GM23338 (cell line): ENCODE measurements around the gene TSPAN10.

Source experiments
- CREB1 ChIP-seq: fragments of 250-450 bp; sonication (Bioruptor Pico); IDR thresholded peaks from 2 replicates; pipeline ENCODE4 v1.5.0; 2020; ENCODE audit warnings: low read depth, mild to moderate bottlenecking, moderate library complexity
- EZH2 ChIP-seq: fragments of 200-600 bp; sonication (generic); IDR thresholded peaks from one replicate; pipeline ENCODE4 v1.8.0; 2017; ENCODE audit warnings: antibody characterized with exemption, mild to moderate bottlenecking, low read depth; ENCODE audit not compliant: unreplicated experiment
- EZH2phosphoT487 ChIP-seq: fragments of 200-600 bp; sonication (generic); IDR thresholded peaks from one replicate; pipeline ENCODE4 v1.8.1; 2018; ENCODE audit warnings: antibody characterized with exemption; ENCODE audit not compliant: unreplicated experiment
- JUNB ChIP-seq: IDR thresholded peaks from one replicate; pipeline ENCODE4 v1.6.1; 2016; ENCODE audit warnings: antibody characterized with exemption; ENCODE audit not compliant: unreplicated experiment
- POLR2AphosphoS5 ChIP-seq: IDR thresholded peaks from 2 replicates; pipeline ENCODE4 v1.6.1; 2016; ENCODE audit warnings: antibody characterized with exemption, low read depth
- ZNF114 ChIP-seq: fragments of 250-450 bp; sonication (Bioruptor Pico); IDR thresholded peaks from 2 replicates; pipeline ENCODE4 v1.5.0; 2020; ENCODE audit warnings: mild to moderate bottlenecking, moderate library complexity
- ZNF331 ChIP-seq: fragments of 250-450 bp; sonication (Bioruptor Pico); IDR thresholded peaks from 2 replicates; pipeline ENCODE4 v1.5.0; 2020; ENCODE audit warnings: low read depth, mild to moderate bottlenecking, moderate library complexity
- TF ChIP-seq, protein P1 (sequence below), 2 experiments: fragments of 200-600 bp in 1 of 2; sonication (generic) in 1 of 2; conservative IDR thresholded peaks; 2 replicates each; pipeline versions ENCODE4 v1.5.1 to v1.6.1; 2016 to 2017; ENCODE audit warnings: antibody characterized with exemption in 2 of 2, low read depth in 2 of 2, mild to moderate bottlenecking in 2 of 2, moderate library complexity in 1 of 2
- TF ChIP-seq, protein P2 (sequence below): IDR thresholded peaks from one replicate; pipeline ENCODE4 v1.6.1; 2018; ENCODE audit warnings: antibody characterized with exemption; ENCODE audit not compliant: unreplicated experiment
- TF ChIP-seq, protein P3 (sequence below): fragments of 250-450 bp; sonication (Bioruptor Pico); IDR thresholded peaks from 2 replicates; pipeline ENCODE4 v1.5.0; 2020; ENCODE audit warnings: mild to moderate bottlenecking, moderate library complexity
- TF ChIP-seq, protein P4 (sequence below): IDR thresholded peaks from 2 replicates; pipeline ENCODE4 v1.6.1; 2016; ENCODE audit warnings: antibody characterized with exemption

DNA sequence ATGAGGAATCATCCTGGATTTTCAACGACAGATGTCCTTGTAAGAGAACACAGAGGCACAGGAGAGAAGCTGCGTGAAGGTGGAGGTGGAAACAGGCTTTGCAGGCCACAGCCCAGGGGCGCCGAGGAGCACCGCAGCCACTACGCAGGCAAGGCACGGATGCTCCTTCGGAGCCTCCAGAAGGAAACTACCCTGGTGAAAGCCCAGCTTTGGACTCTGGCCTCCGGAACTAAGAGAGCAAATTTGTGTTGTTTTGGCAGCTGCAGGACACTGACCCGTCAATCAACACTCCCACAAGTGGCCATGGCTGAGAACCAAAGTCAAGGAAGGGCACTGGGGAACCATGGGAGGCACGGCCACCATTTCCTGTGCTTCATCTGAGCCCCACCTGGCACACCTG is 43.2 kb downstream of the TSPAN10 start:
- TF ChIP-seq, protein P1, sequence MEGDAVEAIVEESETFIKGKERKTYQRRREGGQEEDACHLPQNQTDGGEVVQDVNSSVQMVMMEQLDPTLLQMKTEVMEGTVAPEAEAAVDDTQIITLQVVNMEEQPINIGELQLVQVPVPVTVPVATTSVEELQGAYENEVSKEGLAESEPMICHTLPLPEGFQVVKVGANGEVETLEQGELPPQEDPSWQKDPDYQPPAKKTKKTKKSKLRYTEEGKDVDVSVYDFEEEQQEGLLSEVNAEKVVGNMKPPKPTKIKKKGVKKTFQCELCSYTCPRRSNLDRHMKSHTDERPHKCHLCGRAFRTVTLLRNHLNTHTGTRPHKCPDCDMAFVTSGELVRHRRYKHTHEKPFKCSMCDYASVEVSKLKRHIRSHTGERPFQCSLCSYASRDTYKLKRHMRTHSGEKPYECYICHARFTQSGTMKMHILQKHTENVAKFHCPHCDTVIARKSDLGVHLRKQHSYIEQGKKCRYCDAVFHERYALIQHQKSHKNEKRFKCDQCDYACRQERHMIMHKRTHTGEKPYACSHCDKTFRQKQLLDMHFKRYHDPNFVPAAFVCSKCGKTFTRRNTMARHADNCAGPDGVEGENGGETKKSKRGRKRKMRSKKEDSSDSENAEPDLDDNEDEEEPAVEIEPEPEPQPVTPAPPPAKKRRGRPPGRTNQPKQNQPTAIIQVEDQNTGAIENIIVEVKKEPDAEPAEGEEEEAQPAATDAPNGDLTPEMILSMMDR (conservative IDR thresholded peaks at IDR 0.05; ENCODE audit: low read depth in 2 of 2): no peak
- TF ChIP-seq CREB1 (no peak), POLR2AphosphoS5 (no peak), EZH2 (no peak), EZH2phosphoT487 (no peak), ZNF331 (CRISPR knock-in tag) (no peak), JUNB (no peak), ZNF114 (CRISPR knock-in tag) (no peak)
- TF ChIP-seq, protein P2, sequence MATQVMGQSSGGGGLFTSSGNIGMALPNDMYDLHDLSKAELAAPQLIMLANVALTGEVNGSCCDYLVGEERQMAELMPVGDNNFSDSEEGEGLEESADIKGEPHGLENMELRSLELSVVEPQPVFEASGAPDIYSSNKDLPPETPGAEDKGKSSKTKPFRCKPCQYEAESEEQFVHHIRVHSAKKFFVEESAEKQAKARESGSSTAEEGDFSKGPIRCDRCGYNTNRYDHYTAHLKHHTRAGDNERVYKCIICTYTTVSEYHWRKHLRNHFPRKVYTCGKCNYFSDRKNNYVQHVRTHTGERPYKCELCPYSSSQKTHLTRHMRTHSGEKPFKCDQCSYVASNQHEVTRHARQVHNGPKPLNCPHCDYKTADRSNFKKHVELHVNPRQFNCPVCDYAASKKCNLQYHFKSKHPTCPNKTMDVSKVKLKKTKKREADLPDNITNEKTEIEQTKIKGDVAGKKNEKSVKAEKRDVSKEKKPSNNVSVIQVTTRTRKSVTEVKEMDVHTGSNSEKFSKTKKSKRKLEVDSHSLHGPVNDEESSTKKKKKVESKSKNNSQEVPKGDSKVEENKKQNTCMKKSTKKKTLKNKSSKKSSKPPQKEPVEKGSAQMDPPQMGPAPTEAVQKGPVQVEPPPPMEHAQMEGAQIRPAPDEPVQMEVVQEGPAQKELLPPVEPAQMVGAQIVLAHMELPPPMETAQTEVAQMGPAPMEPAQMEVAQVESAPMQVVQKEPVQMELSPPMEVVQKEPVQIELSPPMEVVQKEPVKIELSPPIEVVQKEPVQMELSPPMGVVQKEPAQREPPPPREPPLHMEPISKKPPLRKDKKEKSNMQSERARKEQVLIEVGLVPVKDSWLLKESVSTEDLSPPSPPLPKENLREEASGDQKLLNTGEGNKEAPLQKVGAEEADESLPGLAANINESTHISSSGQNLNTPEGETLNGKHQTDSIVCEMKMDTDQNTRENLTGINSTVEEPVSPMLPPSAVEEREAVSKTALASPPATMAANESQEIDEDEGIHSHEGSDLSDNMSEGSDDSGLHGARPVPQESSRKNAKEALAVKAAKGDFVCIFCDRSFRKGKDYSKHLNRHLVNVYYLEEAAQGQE: no peak
- TF ChIP-seq, protein P3, sequence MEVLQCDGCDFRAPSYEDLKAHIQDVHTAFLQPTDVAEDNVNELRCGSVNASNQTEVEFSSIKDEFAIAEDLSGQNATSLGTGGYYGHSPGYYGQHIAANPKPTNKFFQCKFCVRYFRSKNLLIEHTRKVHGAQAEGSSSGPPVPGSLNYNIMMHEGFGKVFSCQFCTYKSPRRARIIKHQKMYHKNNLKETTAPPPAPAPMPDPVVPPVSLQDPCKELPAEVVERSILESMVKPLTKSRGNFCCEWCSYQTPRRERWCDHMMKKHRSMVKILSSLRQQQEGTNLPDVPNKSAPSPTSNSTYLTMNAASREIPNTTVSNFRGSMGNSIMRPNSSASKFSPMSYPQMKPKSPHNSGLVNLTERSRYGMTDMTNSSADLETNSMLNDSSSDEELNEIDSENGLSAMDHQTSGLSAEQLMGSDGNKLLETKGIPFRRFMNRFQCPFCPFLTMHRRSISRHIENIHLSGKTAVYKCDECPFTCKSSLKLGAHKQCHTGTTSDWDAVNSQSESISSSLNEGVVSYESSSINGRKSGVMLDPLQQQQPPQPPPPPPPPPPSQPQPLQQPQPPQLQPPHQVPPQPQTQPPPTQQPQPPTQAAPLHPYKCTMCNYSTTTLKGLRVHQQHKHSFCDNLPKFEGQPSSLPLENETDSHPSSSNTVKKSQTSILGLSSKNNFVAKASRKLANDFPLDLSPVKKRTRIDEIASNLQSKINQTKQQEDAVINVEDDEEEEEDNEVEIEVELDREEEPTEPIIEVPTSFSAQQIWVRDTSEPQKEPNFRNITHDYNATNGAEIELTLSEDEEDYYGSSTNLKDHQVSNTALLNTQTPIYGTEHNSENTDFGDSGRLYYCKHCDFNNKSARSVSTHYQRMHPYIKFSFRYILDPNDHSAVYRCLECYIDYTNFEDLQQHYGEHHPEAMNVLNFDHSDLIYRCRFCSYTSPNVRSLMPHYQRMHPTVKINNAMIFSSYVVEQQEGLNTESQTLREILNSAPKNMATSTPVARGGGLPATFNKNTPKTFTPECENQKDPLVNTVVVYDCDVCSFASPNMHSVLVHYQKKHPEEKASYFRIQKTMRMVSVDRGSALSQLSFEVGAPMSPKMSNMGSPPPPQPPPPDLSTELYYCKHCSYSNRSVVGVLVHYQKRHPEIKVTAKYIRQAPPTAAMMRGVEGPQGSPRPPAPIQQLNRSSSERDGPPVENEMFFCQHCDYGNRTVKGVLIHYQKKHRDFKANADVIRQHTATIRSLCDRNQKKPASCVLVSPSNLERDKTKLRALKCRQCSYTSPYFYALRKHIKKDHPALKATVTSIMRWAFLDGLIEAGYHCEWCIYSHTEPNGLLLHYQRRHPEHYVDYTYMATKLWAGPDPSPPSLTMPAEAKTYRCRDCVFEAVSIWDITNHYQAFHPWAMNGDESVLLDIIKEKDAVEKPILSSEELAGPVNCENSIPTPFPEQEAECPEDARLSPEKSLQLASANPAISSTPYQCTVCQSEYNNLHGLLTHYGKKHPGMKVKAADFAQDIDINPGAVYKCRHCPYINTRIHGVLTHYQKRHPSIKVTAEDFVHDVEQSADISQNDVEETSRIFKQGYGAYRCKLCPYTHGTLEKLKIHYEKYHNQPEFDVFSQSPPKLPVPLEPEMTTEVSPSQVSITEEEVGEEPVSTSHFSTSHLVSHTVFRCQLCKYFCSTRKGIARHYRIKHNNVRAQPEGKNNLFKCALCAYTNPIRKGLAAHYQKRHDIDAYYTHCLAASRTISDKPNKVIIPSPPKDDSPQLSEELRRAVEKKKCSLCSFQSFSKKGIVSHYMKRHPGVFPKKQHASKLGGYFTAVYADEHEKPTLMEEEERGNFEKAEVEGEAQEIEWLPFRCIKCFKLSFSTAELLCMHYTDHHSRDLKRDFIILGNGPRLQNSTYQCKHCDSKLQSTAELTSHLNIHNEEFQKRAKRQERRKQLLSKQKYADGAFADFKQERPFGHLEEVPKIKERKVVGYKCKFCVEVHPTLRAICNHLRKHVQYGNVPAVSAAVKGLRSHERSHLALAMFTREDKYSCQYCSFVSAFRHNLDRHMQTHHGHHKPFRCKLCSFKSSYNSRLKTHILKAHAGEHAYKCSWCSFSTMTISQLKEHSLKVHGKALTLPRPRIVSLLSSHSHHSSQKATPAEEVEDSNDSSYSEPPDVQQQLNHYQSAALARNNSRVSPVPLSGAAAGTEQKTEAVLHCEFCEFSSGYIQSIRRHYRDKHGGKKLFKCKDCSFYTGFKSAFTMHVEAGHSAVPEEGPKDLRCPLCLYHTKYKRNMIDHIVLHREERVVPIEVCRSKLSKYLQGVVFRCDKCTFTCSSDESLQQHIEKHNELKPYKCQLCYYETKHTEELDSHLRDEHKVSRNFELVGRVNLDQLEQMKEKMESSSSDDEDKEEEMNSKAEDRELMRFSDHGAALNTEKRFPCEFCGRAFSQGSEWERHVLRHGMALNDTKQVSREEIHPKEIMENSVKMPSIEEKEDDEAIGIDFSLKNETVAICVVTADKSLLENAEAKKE (CRISPR knock-in tag): no peak
- TF ChIP-seq, protein P4, sequence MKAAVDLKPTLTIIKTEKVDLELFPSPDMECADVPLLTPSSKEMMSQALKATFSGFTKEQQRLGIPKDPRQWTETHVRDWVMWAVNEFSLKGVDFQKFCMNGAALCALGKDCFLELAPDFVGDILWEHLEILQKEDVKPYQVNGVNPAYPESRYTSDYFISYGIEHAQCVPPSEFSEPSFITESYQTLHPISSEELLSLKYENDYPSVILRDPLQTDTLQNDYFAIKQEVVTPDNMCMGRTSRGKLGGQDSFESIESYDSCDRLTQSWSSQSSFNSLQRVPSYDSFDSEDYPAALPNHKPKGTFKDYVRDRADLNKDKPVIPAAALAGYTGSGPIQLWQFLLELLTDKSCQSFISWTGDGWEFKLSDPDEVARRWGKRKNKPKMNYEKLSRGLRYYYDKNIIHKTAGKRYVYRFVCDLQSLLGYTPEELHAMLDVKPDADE: no peak
